ENCODE measurements around the gene DAP. TPM values are rescaled to one million over a fixed set of nuclear protein-coding genes. Genes with fewer than 3 reads are reported as not detected.
"Not testable (repeated sequence)": the region's sequence is repeated elsewhere in the genome, so short reads cannot be mapped to it uniquely, and the experiment has no call there.

Gene DAP, protein sequence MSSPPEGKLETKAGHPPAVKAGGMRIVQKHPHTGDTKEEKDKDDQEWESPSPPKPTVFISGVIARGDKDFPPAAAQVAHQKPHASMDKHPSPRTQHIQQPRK
- 16.2 and 17.1 TPM in 2 replicates for polyA plus RNA-seq (2014; cell fraction: cytosol; rRNA removed)
- polyA plus RNA-seq (2014; cell fraction: nucleus; rRNA removed), result 9.0 and 21.5 TPM in 2 replicates

DNA sequence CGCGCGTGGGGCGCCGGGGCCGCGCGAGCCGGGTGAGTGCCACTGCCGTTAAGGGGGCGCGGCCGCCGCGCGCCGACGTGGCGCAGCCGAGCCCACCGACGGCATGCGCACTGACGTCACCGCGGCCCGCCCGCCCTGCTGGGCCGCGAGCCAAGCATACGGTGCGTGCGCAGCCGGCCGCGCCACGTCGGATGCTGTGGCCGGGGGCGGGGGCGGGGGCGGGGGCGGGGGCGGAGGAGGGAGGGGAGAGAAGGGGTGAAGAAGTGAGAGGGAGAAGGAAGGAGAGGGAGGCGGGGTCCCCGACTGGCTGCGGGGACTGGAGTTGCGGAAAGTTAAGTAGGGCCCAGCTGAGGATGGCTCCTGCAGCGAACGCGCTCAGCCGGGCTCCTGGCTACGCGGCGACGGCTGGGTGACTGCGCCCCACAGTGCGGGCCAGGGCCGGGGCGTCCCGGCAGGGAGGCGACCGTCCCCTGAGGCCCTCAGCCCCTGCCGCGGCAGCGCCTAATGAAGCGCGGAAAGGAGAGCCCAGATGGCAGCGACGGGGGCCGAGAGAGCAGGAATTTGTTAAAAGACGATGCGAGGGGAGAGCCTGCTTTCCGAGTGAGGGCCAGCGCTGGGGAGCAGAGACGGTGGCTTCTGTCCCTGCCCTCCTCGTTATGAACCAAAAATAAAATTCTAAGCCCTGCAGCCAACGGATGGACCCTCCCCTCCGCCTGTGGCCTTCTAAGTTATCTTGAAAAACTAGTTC lies at the start of gene DAP:
TSS of gene DAP (minus strand) at position 50 of the 748 bp plus-strand sequence. CDS start 166 bp downstream, outside the sequence.
- DNase-seq (ENCODE audit: low spot score), result peak; percentile 82

DNA sequence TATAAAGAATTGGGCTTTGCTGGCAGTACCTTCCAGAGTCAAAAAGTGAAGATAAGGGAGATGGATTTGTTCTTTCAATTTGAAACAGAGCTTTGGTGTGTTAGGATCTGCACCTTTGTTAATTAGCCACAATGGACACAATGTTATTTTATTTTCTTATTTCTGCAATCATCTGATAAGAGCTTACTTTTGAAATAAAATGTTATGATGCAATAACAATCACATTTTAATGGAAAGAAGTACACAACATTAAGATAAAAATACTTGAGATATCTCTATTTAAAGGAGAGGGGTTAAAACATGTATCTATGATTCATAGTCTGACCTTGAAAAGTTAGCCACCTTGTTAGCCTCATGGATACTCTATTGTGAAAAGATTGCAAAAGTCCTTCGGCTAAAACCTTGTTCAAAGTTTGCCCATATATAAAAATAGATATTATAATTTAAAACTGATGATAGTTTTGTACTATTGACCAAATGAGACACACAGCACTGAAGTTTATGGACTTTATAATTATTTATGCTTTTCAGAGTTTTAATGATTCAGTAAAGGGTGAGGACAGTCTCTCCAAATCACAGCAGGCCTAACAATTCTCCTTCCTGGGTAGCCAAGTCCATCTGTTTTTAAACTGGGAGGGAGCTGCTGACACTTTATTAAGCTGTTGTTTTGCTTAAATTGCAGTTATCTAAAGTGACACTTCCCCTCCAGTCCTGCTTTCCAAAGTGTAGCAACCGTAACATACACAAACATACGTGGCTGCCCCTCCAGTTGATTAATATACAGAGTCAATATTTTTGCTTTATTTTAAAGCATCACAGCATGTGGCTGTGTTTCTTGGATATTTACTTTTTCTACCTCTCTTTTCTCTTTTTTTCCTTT lies 47.6 kb upstream of the DAP start:
- no peak for DNase-seq (ENCODE audit: low spot score)

DNA sequence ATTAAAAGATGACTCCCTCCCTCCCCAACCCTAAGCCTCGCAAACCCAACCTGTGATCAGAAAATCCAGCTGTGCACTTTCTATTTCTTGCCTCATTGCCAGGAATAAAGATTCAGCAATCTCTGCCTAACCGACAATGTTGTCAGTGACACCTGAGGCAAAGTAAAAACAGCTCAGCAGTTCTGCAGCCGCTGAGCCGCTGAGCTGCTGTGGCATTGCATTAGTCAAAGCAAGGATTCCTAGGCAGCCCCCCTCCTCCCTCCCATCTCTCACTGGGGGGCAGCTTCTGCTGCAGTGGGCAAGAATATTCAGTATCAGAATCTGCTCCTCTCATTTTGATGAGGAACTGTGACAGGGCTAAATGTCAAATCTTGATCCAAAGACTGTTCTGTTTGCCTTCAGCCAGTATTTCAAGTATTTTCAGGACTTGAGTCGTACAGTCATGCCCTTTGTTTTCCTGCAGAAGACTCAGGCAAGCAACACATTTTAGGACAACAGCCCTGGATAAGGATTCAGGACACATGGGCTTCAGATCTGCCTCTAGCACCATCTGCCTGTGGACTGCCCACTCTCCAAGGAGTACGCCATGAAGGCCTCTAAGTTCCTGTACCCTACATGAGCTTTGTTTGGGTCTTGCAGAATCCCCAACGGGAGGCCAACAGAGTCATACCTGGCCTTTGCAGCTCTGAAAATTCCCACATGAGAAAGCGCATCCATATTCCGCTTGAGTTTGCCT lies 41.1 kb upstream of the DAP start:
- DNase-seq (ENCODE audit: low spot score), result no peak

DNA sequence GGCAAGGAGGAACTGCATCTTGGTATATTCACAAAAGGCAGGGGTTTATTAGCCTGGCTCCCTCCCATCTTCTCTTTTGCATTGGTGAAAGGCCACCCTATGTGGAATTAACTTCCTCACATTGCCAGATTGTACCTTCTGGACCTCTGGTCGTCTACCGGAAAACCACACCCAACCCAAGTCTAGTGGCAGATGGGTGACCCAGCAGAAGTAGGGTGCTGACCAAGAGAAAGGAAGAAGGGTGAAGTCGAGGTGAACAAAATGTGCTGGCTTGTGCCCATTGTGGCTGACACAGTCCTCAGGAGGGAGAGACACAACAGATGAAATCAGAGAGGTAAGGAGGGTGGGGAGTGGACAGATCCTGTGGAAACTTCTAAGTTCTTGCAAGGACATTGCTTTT lies 39.8 kb upstream of the DAP start:
- no peak for DNase-seq (ENCODE audit: low spot score)

DNA sequence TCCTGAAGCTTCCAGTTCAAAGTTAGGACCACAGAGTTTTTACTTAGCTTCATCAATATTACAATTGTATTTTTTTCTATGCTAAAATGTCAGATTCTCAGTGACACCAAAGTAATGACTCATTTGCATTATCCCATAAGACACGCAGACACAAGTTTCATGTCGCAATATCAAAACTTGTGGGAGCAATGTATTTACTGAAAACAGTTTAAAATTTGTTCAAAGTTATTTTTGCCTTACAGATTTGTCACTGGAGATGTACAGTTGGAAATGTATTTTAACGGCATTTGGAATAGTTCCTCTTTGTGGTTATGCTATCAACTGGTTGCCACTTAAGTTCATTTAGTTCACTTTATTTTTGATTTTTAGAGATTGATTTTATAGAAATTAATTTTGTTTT lies 36.2 kb upstream of the DAP start:
- DNase-seq (ENCODE audit: low spot score), result no peak

DNA sequence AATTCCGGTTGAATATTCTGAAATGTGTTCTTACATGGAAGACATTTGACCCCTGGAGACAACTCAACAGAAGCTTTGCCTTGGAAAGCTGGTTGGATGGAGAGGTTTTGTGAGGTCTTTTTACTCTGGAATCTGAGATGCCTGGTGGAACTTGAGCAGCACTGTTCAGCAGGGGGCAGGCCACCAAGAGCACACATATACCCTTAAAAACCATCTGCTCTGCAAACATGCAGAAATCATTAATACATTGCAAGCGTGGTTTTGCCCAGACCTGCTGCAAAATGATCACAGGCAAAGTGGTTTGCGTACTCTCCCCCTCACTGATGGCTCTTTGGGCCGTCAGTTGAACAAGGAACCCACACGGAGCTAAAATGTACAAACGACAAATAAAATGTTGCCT lies 32.8 kb upstream of the DAP start:
- DNase-seq (ENCODE audit: low spot score), result no peak

DNA sequence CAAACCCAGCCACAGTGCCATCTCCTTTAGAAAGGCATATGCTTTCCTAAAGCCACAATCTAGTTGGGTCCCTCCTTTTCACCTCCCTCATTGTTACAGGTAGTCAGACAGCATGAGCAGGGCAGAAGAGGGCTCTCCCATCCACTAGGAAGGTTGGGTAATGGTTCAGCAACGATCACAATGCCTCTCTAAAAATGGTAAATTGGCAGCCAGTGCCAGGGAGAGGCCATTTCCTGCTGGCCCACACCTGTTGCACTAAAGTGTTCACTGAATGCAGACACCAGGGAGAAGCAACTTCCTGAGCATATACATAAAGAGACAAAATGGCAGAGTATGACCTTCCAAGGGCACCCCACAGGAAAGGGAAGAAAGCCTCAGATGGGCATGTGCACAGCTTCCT lies 31.3 kb upstream of the DAP start:
- no peak for DNase-seq (ENCODE audit: low spot score)

DNA sequence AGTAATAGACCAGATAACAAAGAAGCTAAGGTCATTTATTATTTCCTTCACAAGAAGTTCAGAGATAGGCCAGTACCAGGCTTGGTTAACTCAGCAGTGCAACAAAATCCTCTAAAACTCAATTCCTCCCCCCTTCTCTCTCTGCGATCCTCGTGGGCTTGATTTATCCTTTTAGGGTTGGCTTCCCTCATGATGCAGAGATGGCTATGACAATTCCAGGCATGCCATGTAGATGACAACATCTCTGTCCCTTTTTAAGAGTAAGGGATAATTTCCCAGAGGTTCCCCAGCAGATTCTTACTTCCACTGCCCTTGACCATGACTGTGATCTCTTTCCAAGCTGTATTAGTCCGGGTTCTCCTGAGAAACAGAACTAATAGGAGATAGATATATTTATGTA lies 28.7 kb upstream of the DAP start:
- DNase-seq (ENCODE audit: low spot score), result no peak

DNA sequence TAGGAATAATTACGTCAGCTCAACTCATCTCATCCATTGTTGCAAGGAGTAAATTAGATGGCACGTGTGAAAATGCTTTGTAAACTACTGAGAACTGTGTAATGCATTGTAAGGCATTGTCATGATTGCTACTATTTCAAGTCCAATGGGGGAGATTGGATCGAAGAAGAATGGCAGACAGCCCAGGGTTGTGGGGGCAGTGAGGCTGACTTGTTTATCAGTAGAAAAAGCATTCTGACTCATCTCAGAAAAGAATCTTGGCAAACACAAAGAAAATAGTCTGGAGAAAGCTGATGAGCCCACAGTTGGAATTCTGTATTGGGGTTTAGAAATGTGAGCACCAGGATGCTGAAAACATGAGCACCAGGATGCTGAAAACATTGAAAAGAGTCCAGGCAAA lies 28.0 kb upstream of the DAP start:
- no peak for DNase-seq (ENCODE audit: low spot score)

DNA sequence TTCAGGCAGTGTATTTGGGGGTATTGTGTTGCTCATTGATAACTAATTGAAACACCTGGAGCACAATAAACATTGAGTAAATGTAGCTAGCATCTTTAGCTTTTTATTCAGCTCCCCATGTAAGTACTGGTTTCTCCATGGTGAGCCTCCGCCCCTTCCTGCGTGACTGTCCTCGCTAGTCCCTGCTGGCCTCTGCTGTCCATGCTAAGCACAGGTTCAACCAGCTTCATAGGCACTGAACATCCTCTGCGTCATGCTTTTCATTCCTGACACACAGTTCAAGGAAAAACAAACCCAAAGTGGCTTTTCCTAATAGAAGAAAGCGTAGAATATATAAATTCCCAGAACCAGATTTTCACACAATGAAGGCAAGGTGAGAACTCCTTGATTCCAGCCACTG lies 27.3 kb upstream of the DAP start:
- no peak for DNase-seq (ENCODE audit: low spot score)

DNA sequence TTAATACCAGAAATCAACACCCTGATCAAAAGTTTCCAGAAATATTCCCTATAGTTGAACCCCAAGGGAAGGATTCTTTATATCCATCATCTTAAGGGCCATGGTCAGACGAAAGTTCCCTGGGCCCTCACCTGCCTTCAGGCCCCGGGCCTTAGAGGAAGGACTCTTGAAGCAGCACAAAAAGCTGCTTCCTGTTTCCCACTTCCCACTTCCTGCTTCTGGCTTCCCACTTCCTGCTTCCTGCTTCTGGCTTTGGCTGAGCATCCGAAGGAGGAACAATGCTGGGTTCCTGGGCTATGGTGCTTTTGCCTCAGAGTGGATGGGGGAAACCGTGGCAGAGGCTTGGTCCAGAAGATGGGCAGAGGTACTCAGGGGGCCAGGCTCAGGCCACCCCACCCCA lies 25.8 kb upstream of the DAP start:
- DNase-seq (ENCODE audit: low spot score), result no peak

DNA sequence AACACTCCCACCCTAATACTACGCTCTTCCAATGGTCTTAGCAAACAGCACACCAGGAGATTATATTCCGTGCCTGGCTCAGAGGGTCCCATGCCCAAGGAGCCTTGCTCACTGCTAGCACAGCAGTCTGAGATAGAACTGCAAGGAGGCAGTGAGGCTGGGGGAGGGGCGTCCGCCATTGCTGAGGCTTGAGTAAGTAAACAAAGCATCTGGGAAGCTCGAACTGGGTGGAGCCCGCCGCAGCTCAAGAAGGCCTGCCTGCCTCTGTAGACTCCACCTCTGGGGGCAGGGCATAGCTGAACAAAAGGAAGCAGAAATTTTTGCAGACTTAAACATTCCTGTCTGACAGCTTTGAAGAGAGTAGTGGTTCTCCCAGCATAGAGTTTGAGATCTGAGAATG lies 19.2 kb upstream of the DAP start:
- DNase-seq (ENCODE audit: low spot score), result not testable (repeated sequence)

DNA sequence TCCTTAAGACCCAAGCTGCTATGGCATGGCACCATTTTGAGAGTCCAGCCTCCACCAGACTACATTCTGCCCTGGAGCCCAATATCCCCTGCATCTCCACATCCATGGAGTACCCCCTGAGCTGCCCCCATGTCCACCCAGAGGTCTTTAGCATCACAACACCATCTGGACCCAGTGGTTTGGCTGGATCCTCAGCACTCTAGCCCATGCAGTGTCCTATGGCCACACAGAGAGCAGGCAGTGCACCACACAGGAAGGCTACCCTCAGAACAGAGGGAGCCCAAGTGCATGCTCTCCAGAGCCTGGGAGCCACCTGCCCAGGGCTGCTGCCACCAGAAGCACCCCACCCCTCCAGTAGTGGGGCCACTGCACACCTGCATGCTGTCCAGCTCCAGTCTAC lies 18.6 kb upstream of the DAP start:
- no peak for DNase-seq (ENCODE audit: low spot score)

DNA sequence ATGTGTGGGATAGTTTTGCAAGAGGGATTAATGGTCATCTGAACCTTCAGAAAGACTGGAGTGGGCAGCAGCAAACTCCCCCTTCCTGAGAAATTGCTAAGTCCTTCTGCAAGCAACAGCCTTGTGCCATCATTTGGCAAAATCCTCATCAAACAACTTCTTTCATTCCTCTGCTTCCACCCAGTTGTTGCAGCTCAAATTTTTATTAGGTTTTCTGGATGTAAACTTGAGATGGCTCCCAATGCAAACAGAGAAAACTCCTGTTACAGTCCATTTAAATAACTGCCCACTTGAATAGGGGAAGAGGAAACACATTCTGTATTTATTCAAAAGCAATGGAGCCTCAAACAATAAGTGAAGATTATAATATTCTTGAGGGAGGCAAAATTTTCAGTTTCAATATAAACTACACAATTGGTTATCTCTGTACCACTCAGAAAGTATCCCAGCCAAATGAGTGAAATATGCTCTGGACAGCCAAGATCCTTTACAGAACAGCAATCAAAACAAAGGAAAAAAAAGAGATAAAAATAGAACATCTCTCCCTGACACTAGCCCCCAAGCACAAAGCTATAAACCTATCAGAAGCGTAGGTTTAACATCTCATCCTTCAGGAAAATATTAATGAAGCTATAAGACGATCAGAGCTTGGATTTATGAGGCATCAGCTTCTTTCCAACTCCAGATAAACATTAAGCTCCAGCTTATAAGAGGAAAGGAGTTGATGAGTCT lies 17.3 kb upstream of the DAP start:
- no peak for DNase-seq (ENCODE audit: low spot score)

DNA sequence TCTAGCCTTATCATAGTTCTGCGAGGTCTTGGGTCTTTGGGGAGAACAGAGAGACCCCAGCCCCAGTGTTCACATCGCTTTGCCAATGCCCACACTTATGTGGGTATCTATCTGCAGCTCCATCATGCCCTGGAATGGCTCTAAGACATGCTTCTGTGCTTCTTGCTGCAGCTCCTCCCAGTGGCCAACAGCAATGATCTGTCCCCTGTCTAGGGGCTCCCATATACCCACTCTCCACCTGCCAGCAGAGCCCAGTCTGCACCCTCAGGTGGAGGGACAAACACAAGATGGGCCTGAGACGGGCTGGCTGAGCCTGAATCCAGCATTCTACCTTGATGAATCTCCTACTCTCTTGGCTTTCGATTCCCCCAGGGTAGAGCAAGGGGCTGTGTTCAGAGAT lies 14.6 kb upstream of the DAP start:
- no peak for DNase-seq (ENCODE audit: low spot score)

DNA sequence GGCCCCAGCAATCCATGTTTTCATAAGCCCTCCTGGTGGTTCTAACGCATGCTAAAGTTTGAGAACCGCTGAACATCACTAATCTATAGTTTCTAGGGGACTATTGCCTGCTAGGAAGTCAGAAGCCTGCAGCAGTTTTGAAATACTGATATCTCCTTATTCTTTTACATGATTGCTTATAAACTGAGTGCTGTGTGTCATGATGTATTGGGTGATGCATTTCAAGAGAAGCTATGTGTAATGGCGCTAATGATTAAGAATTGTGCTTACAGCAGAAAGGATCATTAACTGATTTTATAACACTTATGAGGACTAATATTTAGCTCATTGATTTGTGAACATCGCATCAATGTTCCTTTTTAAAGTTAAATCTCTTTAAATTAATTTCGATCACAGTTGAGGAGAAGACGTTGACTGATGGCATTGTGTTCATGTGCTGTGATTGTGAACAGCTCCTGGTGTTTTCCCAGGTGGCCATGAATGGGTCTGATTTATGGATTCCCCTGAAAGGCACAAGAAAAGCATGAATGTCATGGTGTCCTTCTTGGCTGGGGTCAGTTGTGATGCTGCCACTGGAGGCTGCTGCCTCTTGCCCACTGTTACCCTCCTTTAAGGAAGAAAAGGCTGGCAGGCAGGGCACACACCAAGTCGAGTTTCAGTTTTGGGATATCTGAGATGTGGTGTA lies 12.0 kb upstream of the DAP start:
- no peak for DNase-seq (ENCODE audit: low spot score)

DNA sequence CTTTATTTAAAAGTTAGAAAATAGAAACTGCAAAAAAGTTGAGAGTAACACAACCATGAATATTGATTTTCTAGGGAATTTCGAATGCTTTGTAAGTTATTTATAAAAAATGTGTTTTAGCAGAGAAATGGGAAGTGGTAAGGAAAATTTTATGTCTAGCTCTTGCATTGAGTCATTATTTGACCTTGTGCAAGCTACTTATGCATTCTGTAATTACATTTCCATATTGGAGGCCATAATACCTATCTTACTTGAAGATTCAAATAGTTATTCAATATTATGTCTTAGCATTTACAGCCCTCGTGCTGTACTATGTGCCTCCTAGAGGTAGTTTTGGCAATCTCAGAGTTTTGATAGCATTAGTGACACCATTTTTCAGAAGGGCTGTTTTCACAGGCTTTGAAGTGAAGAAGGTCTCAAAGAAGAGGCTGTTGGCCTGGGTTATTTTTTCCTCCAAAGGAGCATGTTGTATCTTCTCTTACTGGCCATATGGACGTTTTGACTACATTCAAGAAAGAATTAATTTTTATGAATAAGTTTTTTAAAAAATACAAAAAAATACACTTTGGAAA lies 7.4 kb upstream of the DAP start:
- DNase-seq (ENCODE audit: low spot score), result no peak

DNA sequence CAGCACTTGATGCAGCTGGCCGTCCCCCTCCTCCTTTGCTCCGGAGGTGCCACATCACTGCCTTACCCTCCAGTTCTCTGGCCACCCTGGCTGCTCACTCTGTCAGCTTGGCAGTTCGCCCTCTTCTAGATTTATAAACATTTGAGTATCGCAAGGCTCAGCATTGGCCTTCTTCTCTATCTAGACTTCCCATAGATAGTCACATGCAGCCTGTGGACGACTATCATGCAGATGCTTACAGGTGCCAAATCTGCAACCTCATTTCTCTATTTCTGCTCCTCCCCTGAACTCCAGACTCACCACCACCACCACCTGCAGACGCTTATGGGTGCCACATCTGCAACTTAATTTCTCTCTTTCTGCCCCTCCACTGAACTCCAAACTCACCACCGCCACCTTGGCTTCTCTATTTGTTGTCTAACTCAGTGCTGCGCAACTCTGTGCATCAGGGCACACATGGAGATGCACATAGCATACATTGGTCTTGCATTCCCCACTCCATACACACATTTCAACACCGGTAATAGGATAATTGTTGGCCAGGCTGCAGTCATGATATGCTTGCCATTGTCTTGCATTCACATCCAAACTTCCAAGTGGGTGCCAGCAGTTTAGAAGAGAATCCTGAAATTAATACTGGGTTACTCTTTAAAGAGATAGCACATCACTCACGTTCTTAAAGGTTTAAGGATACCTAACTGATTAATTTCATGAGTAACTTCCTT lies 1.9 kb upstream of the DAP start:
- no peak for DNase-seq (ENCODE audit: low spot score)

DNA sequence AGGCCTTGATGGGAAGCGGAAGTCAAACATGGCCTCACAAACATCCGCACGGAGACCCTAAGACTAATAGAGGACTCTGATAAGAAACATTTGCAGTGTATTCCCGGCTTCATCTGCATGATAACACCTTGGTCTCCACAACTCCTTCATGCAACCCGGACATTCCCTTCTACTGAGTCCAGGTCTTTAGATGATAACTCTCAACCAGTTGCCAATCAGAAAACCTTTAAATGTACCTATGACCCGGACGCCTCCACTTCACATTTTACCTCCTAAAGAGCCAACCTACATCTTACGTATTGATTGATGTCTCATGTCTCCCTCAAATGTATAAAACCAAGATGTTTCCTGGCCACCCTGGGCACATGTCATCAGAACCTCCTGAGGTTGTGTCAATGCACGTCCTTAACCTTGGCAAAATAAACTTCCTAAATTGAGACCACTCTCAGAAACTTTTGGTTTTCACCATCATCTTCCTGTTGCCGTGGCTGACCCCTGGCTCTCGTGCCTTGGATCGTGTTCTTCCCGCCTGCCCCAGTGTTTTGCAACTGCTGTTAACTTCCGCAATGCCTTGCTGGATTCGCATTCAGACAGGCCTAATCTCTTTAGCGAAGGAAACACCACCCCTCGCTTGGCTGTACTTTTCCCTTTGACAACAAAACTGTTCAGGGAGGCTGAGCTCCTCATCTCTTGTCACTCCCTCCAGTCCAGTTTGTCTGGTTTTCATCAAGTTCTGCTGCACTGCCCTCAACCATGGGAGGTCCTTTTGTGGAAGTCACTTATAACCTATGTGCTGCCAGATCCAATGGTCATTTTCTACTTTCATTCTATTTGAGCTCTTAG lies 1.1 kb upstream of the DAP start:
- peak; percentile 41 for DNase-seq (ENCODE audit: low spot score)
